ENCODE results near the gene ABHD2.
"Not testable (repeated sequence)": the region's sequence is repeated elsewhere in the genome, so short reads cannot be mapped to it uniquely, and the experiment has no call there.

The ABHD2 gene

DNA sequence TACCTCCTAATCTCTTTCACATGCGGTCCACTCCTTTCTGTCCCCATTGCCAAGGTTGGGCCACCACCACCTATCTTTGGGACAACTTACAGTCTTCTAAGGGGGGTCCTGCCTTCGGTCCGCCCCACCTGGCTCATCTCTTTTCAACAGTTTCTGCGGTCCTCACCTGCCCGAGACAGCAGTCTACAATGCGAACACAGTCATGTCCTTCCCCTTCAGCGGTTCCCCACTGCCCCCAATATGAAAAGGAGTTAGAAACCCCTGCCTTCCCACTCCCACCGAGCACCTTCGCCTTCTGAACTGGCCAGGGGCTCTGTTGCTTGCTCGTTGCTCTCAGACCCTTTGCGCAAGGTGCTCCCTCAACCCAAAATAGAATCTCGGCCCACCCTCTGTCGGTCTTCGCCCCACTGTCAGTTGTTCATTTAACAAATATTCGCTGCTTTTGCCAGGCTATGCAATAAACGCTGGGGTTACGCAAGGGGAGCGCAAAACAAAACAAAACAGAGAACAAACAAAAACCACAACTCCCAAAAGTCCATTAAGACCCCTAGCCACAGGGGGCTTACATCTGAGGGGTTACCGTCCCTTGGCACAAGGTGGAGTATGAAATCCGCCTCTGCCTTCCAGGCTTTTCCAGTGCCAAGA, 154.9 kb downstream of the ABHD2 start:
- no peak for DNase-seq

DNA sequence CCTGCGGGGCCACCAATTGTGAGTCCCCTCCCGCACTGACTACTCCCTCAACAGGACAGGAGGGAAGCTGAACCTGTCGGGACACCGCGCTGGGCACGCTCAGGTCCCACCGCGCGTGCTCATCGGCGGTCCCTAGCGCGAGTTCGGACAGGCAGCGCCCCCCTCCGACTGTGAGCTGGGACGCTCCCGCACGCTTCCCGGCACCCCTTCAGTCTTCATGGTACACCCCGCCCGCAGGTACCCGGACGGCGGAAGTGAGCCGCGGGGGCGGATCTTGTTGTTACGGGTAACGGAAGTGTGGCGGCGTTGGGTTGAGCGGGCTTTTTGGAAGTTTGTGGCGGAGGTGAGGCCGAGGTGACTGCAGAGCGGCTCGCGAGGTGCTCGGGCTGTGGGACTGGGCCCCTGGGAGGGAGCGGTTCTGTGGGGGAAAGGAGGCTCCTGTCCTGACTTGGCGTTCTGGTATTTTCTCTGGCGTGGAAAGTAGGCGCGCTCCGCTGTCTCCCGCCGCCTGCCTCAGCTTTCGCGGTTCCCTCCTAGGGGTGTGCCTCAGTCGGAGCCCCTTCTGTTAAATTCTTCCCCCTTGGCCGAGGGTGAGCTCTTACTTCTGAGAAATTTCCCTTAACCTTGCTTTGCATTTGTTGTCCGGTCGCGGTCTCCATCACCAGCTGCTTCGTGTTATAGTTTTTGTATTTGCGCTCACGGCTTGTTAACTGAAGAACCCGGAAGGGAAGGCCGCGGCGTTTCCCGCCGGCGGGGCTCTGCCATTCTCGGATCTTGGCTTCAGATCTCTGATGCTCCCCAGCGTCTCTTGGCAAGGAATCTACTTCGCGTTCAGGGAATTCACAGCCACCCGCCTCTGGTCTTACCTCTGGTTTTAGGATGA, 155.7 kb downstream of the ABHD2 start, which contains the start of gene FANCI:
FANCI (plus strand) TSS at position 289 of the 883 bp plus-strand sequence. CDS start 3,669 bp downstream, outside the sequence.
- peak; percentile 97 for DNase-seq

DNA sequence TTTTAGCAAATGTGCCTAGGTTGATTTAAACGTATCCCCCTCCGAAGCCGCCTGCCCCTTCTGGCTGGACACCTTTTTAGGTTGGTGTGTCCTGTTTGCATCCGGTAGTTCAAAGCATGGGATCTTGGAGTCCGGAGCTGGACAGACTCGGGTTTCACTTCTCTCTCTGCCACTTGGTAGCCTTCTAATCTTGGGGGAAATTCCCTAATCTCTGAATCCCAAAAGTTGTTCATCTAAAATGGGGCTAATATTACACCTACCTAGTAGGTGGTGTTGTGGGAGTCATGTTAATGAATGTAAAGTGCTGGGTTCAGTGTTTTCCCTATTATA, 156.3 kb downstream of the ABHD2 start:
- DNase-seq, result no peak

DNA sequence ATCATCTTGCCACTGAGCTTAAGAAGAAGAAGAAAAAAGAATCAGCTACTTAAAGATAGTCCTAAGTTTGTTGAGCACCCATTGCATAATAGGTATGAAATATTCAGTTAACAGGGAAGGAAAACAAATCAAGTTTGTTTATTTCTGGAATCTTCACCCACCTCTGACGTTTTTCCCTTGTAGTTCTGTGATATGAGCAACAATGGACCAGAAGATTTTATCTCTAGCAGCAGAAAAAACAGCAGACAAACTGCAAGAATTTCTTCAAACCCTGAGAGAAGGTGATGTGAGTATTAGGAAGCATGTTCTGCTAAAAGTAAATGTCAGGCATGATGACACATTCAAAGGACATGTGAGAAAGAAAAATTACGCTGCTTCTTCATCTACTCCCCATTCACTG, 159.2 kb downstream of the ABHD2 start:
- DNase-seq, result no peak

DNA sequence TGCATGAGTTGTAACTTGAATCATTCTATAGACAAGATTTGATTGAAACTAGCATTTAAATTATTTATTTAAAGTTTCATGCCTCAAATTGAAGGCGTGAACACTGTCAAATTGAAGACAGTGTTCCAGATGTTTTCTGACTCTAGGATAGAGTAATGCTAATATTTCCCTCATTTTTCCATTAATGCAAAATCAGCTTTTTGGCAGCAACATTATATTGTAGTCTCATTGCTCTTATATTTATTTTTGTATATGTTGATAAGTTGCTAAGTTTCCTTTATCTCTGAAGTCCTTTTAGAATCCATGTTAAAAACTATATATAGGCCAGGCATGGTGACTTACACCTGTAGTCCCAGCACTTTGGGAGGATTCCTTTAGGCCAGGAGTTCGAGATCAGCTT, 160.3 kb downstream of the ABHD2 start:
- DNase-seq, result no peak

DNA sequence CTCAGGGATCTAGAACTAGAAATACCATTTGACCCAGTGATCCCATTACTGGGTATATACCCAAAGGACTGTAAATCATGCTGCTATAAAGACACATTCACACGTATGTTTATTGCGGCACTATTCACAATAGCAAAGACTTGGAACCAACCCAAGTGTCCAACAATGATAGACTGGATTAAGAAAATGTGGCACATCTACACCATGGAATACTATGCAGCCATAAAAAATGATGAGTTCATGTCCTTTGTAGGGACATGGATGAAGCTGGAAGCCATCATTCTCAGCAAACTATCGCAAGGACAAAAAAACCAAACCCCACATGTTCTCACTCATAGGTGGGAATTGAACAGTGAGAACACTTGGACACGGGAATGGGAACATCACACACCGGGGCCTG, 161.9 kb downstream of the ABHD2 start:
- not testable (repeated sequence) for DNase-seq
